Measurements from ENCODE around the gene KRTAP5-7. TPM values are rescaled to one million over a fixed set of nuclear protein-coding genes. Genes with fewer than 3 reads are reported as not detected.
"Not testable (repeated sequence)": the region's sequence is repeated elsewhere in the genome, so short reads cannot be mapped to it uniquely, and the experiment has no call there.

Gene KRTAP5-7
- total RNA-seq, 1 donor from 2014 or later = 0.16 TPM

GRCh38 chr11:71535825-71536224 lies 8.8 kb downstream of the KRTAP5-7 start:
- no peak for ATAC-seq

DNA sequence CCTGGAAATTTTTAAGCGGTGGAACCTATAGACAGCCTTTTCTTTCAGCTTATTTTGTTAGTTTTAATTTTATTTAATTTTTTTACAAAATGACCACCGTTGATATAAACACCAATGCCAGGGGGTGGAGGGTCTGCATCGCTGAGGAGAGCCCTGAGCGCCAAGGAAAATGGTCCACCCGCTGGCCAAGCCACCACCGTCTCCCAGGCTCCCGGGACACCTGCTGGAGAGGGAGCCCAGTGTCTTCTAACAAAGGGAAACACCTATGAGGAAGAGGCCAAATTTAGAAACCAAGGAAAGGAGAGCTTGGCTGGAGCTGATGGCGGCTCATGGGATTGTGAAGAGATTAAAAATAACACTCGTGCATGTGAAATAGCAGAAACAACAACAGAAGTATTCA lies 10.5 kb downstream of the KRTAP5-7 start:
- ATAC-seq = no peak

- not testable (repeated sequence) for ATAC-seq
Measured at GRCh38 chr11:71537977-71538665, 11.1 kb downstream of the KRTAP5-7 start, which contains the start of gene KRTAP5-8. Gene KRTAP5-8, plus strand, starts transcription at chr11:71538025. Its CDS starts 31 bp downstream, at chr11:71538056.

DNA sequence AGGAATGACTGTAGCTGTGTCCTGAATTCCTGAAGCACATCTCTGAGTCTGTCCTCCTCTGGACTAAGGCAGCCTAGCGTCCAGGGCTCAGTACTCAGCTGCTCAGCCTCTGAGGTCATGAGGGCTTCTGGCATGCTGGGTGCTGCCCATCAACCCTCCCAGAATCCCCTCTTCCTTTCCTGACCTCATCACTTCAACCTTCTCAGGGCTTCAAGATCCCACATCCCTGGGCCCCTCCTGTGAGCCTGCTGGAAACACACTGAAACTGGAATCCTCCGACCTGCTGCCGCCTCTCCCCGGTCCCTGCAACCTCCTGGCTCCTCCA lies 11.6 kb downstream of the KRTAP5-7 start:
- no peak for ATAC-seq

DNA sequence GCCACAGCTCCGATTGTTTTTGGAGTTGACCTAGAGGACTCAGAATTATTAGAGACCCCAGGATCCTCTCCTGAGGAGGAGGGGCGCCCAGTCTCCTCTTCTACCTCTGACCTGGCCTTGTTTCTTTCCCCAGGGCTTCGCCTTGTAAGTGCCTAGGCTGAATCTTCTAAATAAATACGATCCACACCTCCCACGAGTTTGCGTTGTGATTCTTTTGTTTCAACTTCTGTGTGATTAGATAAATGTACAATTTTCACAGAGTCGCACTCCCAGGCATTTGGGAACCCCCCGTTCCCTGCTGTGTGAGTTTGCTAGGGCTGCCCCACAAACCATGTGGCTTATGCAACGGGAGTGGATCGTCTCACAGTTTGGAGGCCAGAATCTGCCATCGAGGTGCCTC lies 11.9 kb downstream of the KRTAP5-7 start:
- no peak for ATAC-seq

DNA sequence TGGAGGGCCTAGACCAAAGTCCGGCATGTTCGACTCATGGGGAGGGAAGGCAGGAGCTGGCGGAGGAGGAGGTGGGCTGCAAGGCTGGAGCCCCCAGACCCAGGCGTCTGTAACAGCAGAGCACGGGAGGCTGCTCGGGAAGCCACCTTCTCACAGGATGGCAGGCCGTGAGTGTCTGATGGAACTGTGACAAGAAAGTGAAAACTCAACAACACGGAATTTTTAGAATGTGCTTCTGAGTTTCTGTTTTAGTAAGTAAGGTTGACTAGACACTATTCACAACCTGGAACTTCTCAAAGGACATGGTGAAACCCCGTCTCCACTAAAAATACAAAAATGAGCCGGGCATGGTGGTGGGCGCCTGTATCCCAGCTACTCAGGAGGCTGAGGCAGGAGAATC lies 12.9 kb downstream of the KRTAP5-7 start:
- not testable (repeated sequence) for ATAC-seq

- not testable (repeated sequence) for ATAC-seq
Measured at GRCh38 chr11:71540521-71541304, 13.6 kb downstream of the KRTAP5-7 start.

- ATAC-seq = no peak
Measured at GRCh38 chr11:71542382-71542781, 15.3 kb downstream of the KRTAP5-7 start.

- ATAC-seq = no peak
Measured at GRCh38 chr11:71542879-71543777, 16.1 kb downstream of the KRTAP5-7 start.

DNA sequence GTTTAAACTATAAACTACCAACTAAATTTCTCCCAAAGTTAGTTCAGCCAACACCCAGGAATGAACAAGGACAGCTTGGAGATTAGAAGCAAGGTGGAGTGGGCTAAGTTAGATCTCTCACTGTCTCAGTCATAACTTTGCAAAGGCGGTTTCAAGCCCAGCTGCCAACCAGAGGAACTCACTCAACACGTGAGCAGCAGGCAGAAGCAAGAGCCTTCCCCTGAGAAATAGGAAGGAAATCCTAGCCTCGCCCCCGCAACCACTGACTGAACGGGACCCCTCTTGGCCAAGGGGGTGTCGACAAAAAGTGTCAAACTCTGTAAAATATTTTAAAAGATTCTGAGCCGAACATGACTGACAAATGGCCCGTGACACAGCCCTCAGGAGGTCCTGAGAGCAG lies 16.8 kb downstream of the KRTAP5-7 start:
- ATAC-seq = no peak

DNA sequence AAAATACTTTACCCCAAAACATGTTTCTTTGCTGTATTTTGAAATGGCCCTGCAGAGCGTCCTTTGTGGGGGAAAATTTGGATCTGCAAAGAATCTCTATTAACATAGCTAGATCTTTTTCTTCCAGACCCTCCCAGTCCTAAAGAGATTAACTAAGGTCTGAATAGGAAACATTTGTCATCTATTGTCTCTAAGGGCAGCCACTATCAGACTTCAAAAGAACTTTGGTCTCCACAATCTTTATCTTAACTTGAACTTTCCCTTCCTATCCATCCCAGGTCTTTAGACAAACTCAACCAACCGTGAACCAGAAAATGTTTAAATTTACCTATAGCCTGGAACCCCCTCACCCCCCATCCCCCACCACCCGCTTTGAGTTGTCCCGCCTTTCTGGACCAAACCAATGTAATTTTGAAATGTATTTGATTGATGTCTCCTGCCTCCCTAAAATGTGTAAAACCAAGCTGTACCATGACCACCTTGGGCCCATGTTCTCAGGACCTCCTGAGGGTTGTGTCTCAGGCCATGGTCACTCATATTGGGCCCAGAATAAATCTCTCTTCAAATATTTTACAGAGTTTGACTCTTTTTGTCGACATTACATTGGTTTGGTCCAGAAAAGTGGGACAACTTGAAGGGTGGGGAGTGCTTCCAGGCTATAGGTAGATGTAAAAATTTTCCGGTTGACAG lies 17.6 kb downstream of the KRTAP5-7 start:
- ATAC-seq = no peak

DNA sequence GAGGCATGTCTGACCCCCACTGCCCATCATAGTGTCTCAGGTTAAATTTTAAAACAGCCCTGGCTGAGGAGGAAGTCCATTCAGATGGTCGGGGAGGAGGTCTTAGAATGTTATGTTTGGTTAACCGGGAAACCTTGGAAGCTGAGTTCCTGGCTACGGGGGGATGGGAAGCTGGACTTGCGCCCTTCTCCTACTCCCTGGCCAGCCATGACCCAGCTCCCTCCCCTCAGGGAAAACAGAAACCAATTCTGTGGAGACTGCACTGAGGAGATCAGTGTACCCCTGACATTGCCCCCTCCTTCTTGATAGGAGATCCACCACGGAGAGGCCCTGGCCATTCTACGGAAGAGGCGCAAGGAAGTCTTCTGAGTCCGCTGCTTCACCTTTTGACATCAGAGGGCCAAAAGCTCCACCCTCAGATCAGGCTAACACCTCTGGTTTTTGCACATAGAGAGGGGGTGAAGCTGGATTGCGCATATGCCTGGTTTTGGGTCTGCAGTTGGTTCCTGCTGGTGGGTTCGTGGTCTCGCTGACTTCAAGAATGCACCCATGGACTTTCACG lies 18.4 kb downstream of the KRTAP5-7 start:
- ATAC-seq = no peak

- ATAC-seq = no peak
Measured at GRCh38 chr11:71548120-71548519, 21.1 kb downstream of the KRTAP5-7 start, which contains the start of gene KRTAP5-9. Gene KRTAP5-9, plus strand, starts transcription at chr11:71548420. Its CDS starts 238 bp downstream, at chr11:71548658.

DNA sequence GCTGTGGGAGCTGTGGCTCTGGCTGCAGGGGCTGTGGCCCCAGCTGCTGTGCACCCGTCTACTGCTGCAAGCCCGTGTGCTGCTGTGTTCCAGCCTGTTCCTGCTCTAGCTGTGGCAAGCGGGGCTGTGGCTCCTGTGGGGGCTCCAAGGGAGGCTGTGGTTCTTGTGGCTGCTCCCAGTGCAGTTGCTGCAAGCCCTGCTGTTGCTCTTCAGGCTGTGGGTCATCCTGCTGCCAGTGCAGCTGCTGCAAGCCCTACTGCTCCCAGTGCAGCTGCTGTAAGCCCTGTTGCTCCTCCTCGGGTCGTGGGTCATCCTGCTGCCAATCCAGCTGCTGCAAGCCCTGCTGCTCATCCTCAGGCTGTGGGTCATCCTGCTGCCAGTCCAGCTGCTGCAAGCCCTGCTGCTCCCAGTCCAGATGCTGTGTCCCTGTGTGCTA lies 21.7 kb downstream of the KRTAP5-7 start:
- no peak for ATAC-seq

GRCh38 chr11:71551711-71552110 lies 24.6 kb downstream of the KRTAP5-7 start:
- no peak for ATAC-seq

DNA sequence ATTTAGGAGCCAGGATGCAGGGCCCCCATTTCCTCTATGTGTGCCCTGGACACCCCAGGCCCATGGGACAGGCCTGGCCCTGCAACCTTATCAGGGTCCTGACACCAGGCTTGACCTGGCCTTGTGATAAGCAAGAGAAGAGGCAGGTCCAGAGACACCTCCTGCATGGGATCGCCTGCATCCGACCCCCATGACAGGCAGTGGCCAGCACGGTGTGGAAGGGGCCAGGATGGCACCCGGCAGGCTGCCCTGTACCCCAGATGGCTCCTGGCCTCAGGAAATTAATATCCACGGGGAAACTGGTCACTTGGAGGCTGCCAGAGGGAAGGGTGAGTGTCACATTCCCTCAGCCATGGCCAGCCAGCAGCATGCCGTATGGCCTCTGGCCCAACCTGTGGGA lies 27.9 kb downstream of the KRTAP5-7 start:
- ATAC-seq = no peak

DNA sequence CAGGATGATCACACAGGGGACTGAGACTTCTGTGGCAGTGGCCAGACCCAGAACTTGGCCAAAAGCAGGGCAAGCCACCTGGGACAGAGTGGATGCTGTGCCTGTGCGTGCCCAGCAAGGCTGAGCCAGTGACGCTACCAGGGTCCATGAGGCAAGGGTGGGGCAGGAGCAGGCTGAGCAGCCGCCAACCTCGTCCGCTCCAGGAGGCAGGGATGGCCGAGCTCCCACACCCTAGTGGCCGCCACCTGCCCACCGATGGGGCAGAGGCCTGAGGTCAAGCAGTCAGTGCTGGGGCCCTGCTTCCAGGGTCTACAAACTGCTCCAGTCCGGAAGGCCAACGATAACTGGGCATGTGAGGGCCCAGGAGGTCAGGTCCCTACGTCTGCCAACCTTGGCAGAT lies 28.4 kb downstream of the KRTAP5-7 start:
- ATAC-seq = no peak

DNA sequence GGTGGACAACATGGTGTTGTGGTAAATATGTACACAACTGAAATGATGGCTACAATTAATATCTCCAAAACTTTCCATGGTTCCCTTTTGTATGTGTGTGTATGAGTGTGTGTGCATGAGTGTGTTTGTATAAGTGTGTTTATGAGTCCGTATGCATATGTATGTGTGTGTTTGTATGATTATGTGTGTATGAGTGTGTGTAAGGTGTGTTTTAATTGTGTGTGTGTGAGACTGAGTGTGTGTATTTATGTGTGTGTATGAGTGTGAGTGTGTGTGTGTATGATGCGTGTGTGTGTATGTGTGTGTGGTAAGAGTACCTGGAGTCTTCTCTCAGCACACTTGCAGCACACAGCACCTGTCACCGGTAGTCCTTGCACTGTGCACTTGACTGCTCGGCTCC lies 29.0 kb downstream of the KRTAP5-7 start:
- no peak for ATAC-seq

GRCh38 chr11:71557257-71557656 lies 30.2 kb downstream of the KRTAP5-7 start:
- ATAC-seq = no peak

DNA sequence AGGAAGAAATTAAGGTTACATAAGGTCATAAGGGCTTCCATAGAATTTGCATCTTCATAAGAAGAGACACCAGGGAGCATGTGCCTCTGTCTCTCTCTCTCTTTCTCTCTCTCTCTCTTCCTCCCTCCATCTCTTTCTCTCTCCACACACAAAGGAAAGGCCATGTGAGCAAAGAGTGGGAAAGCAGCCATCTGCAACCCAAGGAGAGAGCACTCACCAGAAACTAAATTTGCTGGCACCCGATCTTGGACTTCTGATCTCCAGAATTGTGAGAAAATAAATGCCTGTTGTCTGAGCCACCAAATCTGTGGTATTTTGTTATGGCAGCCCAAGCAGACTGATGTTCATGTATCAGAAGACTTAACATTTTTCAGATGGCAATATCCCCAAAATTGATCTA lies 31.9 kb downstream of the KRTAP5-7 start:
- ATAC-seq = no peak

- ATAC-seq = no peak
Measured at GRCh38 chr11:71562120-71562519, 35.1 kb downstream of the KRTAP5-7 start.

- ATAC-seq = no peak
Measured at GRCh38 chr11:71563406-71563805, 36.3 kb downstream of the KRTAP5-7 start.
